ENCODE measurements around the gene PCGF5.

PCGF5 gene

DNA sequence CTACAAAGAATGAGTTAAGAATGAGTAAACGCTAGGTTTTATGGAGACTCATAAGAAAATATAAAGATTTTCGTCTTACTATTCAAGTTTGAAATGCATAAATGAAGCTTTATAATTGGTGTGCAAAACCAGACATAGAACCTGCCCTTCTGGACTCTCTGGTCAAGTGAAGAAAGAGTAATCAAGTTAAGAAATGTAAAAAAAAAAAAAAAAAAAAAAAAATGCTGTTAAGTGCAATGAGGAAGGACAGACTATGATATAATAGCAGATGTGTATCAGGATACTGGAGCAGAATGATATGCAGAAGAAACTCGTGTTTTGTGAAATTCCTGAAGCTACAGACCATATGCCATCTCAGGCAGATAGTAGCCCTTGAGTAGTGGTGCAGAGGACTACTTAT, 5.6 kb downstream of the PCGF5 start:
- Histone ChIP-seq H3K4me1 (peaks cover 4% of the 10 kb centered on the region), H3K27me3 (ENCODE audit: control insufficient read depth, insufficient read depth, low read length) (no peaks in the 10 kb centered on the region), H3K4me2 (ENCODE audit: low read length) (no peak overlapping the region), H3K36me3 (ENCODE audit: control insufficient read depth, insufficient read depth, low read length) (no peaks in the 10 kb centered on the region), H3K4me3 (ENCODE audit: low read depth, low read length) (no peak overlapping the region), H3K9ac (no peak overlapping the region), H3K9me3 (ENCODE audit: control insufficient read depth, low read length) (no peaks in the 10 kb centered on the region), H3K27ac (no peak overlapping the region), H2AFZ (no peak overlapping the region), H3K79me2 (peaks cover 10% of the 10 kb centered on the region)
- TF ChIP-seq, protein P1, sequence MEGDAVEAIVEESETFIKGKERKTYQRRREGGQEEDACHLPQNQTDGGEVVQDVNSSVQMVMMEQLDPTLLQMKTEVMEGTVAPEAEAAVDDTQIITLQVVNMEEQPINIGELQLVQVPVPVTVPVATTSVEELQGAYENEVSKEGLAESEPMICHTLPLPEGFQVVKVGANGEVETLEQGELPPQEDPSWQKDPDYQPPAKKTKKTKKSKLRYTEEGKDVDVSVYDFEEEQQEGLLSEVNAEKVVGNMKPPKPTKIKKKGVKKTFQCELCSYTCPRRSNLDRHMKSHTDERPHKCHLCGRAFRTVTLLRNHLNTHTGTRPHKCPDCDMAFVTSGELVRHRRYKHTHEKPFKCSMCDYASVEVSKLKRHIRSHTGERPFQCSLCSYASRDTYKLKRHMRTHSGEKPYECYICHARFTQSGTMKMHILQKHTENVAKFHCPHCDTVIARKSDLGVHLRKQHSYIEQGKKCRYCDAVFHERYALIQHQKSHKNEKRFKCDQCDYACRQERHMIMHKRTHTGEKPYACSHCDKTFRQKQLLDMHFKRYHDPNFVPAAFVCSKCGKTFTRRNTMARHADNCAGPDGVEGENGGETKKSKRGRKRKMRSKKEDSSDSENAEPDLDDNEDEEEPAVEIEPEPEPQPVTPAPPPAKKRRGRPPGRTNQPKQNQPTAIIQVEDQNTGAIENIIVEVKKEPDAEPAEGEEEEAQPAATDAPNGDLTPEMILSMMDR (IDR thresholded peaks at IDR 0.05), result no peak

GRCh38 chr10:91227576-91227975, 7.1 kb downstream of the PCGF5 start:
- Histone ChIP-seq H3K4me1 (no peaks in the 10 kb centered on the region), H3K79me2 (peaks cover 15% of the 10 kb centered on the region), H3K36me3 (ENCODE audit: control insufficient read depth, insufficient read depth, low read length) (no peaks in the 10 kb centered on the region), H2AFZ (no peak overlapping the region), H3K9ac (no peak overlapping the region), H3K27me3 (ENCODE audit: control insufficient read depth, insufficient read depth, low read length) (no peaks in the 10 kb centered on the region), H3K27ac (no peak overlapping the region), H3K9me3 (ENCODE audit: control insufficient read depth, low read length) (no peaks in the 10 kb centered on the region), H3K4me3 (ENCODE audit: low read depth, low read length) (no peak overlapping the region), H3K4me2 (ENCODE audit: low read length) (no peak overlapping the region)
- TF ChIP-seq, protein P1 (IDR thresholded peaks at IDR 0.05), result no peak

DNA sequence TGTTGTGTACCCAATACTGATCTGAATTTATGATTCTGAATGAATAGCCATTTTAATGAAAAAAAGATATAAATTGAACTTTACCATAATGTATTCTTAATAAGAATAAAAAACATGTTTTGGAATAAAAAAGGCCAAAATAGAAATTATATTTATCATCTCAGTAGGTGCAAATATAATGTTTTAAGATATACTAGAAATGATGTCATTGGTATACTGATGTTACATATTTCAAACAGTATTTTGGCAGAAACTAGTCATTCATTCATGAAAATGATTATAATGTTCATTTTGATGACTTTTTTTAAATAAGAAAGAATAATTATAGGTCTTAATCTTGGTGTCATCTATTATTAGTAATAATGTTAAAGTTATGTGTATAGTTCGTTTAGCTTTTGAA, 9.2 kb downstream of the PCGF5 start:
- no peak overlapping the region for H3K4me2 ChIP-seq (ENCODE audit: low read length)

GRCh38 chr10:91238191-91238590, 17.7 kb downstream of the PCGF5 start:
- Histone ChIP-seq H2AFZ (no peak overlapping the region), H3K4me2 (ENCODE audit: low read length) (no peak overlapping the region), H3K27ac (no peak overlapping the region), H3K27me3 (ENCODE audit: control insufficient read depth, insufficient read depth, low read length) (no peaks in the 10 kb centered on the region), H3K9me3 (ENCODE audit: control insufficient read depth, low read length) (no peaks in the 10 kb centered on the region), H3K4me3 (ENCODE audit: low read depth, low read length) (no peak overlapping the region), H3K36me3 (ENCODE audit: control insufficient read depth, insufficient read depth, low read length) (no peaks in the 10 kb centered on the region), H3K9ac (no peak overlapping the region), H3K4me1 (no peaks in the 10 kb centered on the region), H3K79me2 (peaks cover 18% of the 10 kb centered on the region)
- TF ChIP-seq, protein P1 (IDR thresholded peaks at IDR 0.05), result no peak

More for the DNA sequence above, 9.2 kb downstream of the PCGF5 start:
- TF ChIP-seq, protein P1 (IDR thresholded peaks at IDR 0.05), result no peak
- Histone ChIP-seq H3K27ac (no peak overlapping the region), H3K9ac (no peak overlapping the region), H3K4me1 (no peaks in the 10 kb centered on the region), H3K9me3 (ENCODE audit: control insufficient read depth, low read length) (no peaks in the 10 kb centered on the region), H3K27me3 (ENCODE audit: control insufficient read depth, insufficient read depth, low read length) (no peaks in the 10 kb centered on the region), H3K36me3 (ENCODE audit: control insufficient read depth, insufficient read depth, low read length) (no peaks in the 10 kb centered on the region), H2AFZ (no peak overlapping the region), H3K79me2 (peaks cover 19% of the 10 kb centered on the region), H3K4me3 (ENCODE audit: low read depth, low read length) (no peak overlapping the region)

- no peaks in the 10 kb centered on the region for H3K27me3 ChIP-seq (ENCODE audit: control insufficient read depth, insufficient read depth, low read length)
Observed at GRCh38 chr10:91239789-91240188, 19.3 kb downstream of the PCGF5 start.

More at GRCh38 chr10:91239789-91240188, 19.3 kb downstream of the PCGF5 start:
- Histone ChIP-seq H3K4me1 (no peaks in the 10 kb centered on the region), H3K79me2 (peaks cover 12% of the 10 kb centered on the region), H3K9ac (no peak overlapping the region), H3K27ac (no peak overlapping the region), H3K36me3 (ENCODE audit: control insufficient read depth, insufficient read depth, low read length) (no peaks in the 10 kb centered on the region), H2AFZ (no peak overlapping the region), H3K4me2 (ENCODE audit: low read length) (no peak overlapping the region), H3K9me3 (ENCODE audit: control insufficient read depth, low read length) (no peaks in the 10 kb centered on the region), H3K4me3 (ENCODE audit: low read depth, low read length) (no peak overlapping the region)
- TF ChIP-seq, protein P1 (IDR thresholded peaks at IDR 0.05), result no peak
